BLaER1 (cell line): ENCODE results near the gene IFT43.

Source experiments
- H3K27ac ChIP-seq: shearing (Covaris generic); formaldehyde crosslinking; 2 replicates; pipeline ENCODE4 v1.8.1; 2022
- H3K27me3 ChIP-seq: shearing (Covaris generic); formaldehyde crosslinking; 2 replicates; pipeline ENCODE4 v1.8.1; 2022
- H3K36me3 ChIP-seq: shearing (Covaris generic); formaldehyde crosslinking; 2 replicates; pipeline ENCODE4 v1.8.1; 2022
- H3K4me1 ChIP-seq: shearing (Covaris generic); formaldehyde crosslinking; 2 replicates; pipeline ENCODE4 v1.8.1; 2022
- H3K4me2 ChIP-seq: shearing (Covaris generic); formaldehyde crosslinking; 2 replicates; pipeline ENCODE4 v1.8.1; 2022
- H3K4me3 ChIP-seq: shearing (Covaris generic); formaldehyde crosslinking; 2 replicates; pipeline ENCODE4 v1.8.1; 2022
- H3K9ac ChIP-seq: shearing (Covaris generic); formaldehyde crosslinking; 2 replicates; pipeline ENCODE4 v1.8.1; 2022
- H3K9me3 ChIP-seq: shearing (Covaris generic); formaldehyde crosslinking; 2 replicates; pipeline ENCODE4 v1.8.1; 2022
- H4K20me1 ChIP-seq: shearing (Covaris generic); formaldehyde crosslinking; 2 replicates; pipeline ENCODE4 v1.8.1; 2022
- Cebpa-rat ChIP-seq: shearing (Covaris generic); IDR thresholded peaks from 2 replicates; pipeline ENCODE4 v1.8.1; 2022

The IFT43 gene

DNA sequence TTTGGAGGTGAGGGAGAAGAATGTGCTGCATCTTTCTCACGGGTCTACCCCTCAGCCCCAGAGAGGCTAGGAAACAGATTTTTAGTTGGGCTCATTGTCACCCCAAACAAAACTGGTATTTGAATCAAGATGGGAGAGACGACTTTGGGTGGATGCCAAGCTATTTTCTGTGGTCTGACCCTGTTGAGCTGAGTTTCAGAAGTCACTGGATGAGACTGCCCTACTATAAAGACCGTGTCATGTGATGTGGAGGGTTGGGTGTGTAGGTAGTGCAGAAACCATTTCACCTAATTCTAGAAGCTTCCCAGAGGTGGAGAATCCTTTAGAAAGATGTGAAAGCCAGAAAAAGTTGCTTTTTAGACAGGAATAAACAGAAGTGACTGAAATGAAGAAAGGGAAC lies 60.2 kb downstream of the IFT43 start:
- no peaks in the 10 kb centered on the region for H3K4me1 ChIP-seq
- no peaks in the 10 kb centered on the region for H3K9me3 ChIP-seq
- H3K9ac ChIP-seq: no peak overlapping the region
- H3K4me2 ChIP-seq: no peak overlapping the region
- no peaks in the 10 kb centered on the region for H3K36me3 ChIP-seq
- no peak overlapping the region for H3K4me3 ChIP-seq
- no peaks in the 10 kb centered on the region for H3K27me3 ChIP-seq
- TF ChIP-seq Cebpa-rat: no peak
- no peak overlapping the region for H3K27ac ChIP-seq
- H4K20me1 ChIP-seq: no peaks in the 10 kb centered on the region

DNA sequence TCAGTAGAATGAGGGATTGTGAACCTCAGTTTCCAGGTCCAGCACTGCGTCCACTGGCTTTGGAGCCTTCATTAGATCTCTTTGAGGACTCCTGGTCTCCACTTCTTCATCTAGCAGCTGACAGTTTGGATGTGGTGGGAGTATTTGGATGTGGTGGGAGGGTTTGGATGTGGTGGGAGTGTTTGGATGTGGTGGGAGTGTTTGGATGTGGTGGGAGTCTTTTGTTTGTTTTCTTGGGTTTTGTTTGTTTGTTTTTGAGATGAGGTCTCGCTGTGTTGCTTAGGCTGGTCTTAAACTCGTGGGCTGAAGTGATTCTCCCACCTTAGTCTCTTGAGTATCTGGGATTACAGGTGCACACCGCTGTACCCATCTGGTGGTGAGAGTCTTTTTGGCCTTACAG lies 64.7 kb downstream of the IFT43 start:
- no peaks in the 10 kb centered on the region for H3K36me3 ChIP-seq
- H3K4me1 ChIP-seq: 0 out of 2 replicates have a peak, but pooled peaks cover under 1% of the 10 kb centered on the region
- no peak overlapping the region for H3K4me3 ChIP-seq
- no peak overlapping the region for H3K27ac ChIP-seq
- TF ChIP-seq Cebpa-rat: no peak
- H3K4me2 ChIP-seq: no peak overlapping the region
- no peaks in the 10 kb centered on the region for H3K27me3 ChIP-seq
- H4K20me1 ChIP-seq: no peaks in the 10 kb centered on the region
- no peaks in the 10 kb centered on the region for H3K9me3 ChIP-seq
- H3K9ac ChIP-seq: no peak overlapping the region

- Histone ChIP-seq H3K9me3 (peaks cover under 1% of the 10 kb centered on the region; the same call in 1 of the 2 replicates), H3K4me3 (no peak overlapping the region)
These were observed 65.3 kb downstream of the IFT43 start for GRCh38 chr14:76050797-76051392.

GRCh38 chr14:76051717-76052465 lies 66.3 kb downstream of the IFT43 start:
- 0 out of 2 replicates have a peak, but pooled peaks cover 4% of the 10 kb centered on the region for H3K4me1 ChIP-seq
- H3K9me3 ChIP-seq: peaks cover 4% of the 10 kb centered on the region; the same call in 1 of the 2 replicates
- H3K9ac ChIP-seq: no peak overlapping the region
- no peak overlapping the region for H3K4me2 ChIP-seq
- H4K20me1 ChIP-seq: no peaks in the 10 kb centered on the region
- H3K27ac ChIP-seq: no peak overlapping the region
- H3K27me3 ChIP-seq: no peaks in the 10 kb centered on the region
- no peaks in the 10 kb centered on the region for H3K36me3 ChIP-seq
- H3K4me3 ChIP-seq: no peak overlapping the region
- TF ChIP-seq Cebpa-rat: no peak

More at GRCh38 chr14:76050797-76051392, 65.3 kb downstream of the IFT43 start:
- Histone ChIP-seq H3K4me1 (0 out of 2 replicates have a peak, but pooled peaks cover 4% of the 10 kb centered on the region), H3K9ac (no peak overlapping the region), H3K4me2 (no peak overlapping the region), H3K36me3 (no peaks in the 10 kb centered on the region), H4K20me1 (no peaks in the 10 kb centered on the region), H3K27me3 (no peaks in the 10 kb centered on the region), H3K27ac (no peak overlapping the region)
- TF ChIP-seq Cebpa-rat: no peak

- H3K27me3 ChIP-seq: no peaks in the 10 kb centered on the region
- H3K9ac ChIP-seq: no peak overlapping the region
- no peak overlapping the region for H3K4me3 ChIP-seq
- no peaks in the 10 kb centered on the region for H3K36me3 ChIP-seq
- no peaks in the 10 kb centered on the region for H4K20me1 ChIP-seq
- TF ChIP-seq Cebpa-rat: no peak
- H3K4me1 ChIP-seq: 0 out of 2 replicates have a peak, but pooled peaks cover 4% of the 10 kb centered on the region
- H3K4me2 ChIP-seq: no peak overlapping the region
- peaks cover 4% of the 10 kb centered on the region; the same call in 1 of the 2 replicates for H3K9me3 ChIP-seq
- no peak overlapping the region for H3K27ac ChIP-seq
These were observed 68.2 kb downstream of the IFT43 start for GRCh38 chr14:76053572-76054355.

DNA sequence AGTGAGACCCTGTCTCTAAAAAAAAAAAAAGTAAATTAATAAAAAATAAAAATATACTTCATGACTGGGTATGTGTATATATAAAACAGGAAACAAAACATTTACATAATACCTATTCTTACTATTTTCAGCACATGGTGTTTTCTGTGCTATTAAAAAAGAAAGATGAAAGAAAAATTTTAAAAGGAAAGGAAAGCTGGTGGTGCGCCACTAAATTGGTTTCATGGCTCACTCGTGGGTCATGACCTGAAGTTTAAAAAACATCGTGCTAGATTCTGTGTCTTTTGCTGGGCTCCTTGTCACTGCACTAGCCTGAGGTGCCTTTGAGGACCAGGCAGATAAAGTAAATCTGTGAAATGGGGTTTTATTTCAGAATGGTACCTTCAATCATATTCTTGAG lies 69.8 kb downstream of the IFT43 start:
- no peak for TF ChIP-seq Cebpa-rat
- Histone ChIP-seq H3K36me3 (no peaks in the 10 kb centered on the region), H3K9ac (no peak overlapping the region), H3K27me3 (no peaks in the 10 kb centered on the region), H3K9me3 (peaks cover 4% of the 10 kb centered on the region; the same call in 1 of the 2 replicates), H3K4me2 (no peak overlapping the region), H3K27ac (no peak overlapping the region), H3K4me1 (0 out of 2 replicates have a peak, but pooled peaks cover 4% of the 10 kb centered on the region), H4K20me1 (no peaks in the 10 kb centered on the region), H3K4me3 (no peak overlapping the region)

DNA sequence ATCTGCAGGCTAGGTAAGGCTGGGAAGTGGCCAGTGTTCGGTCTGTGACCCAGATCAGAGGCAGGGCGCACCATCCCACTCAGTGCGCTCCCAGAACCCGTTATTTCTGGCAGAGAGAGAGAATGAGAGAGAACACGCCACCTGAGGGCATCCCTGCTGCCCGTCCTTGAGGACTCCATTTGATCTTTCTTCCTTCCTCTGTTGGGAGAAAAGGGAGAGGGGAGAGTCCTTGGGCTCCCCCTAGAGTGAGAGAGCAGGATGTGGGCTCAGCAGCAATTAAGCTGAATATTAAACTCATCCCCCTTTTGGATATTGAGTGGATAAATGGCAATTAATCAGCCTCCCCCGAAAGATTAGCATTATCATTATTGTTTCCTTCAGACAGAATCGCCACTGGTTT lies 70.6 kb downstream of the IFT43 start:
- Histone ChIP-seq H4K20me1 (no peaks in the 10 kb centered on the region), H3K9me3 (peaks cover 4% of the 10 kb centered on the region; the same call in 1 of the 2 replicates), H3K4me1 (0 out of 2 replicates have a peak, but pooled peaks cover 4% of the 10 kb centered on the region), H3K4me3 (no peak overlapping the region), H3K36me3 (no peaks in the 10 kb centered on the region), H3K9ac (no peak overlapping the region), H3K27me3 (no peaks in the 10 kb centered on the region), H3K27ac (no peak overlapping the region), H3K4me2 (no peak overlapping the region)
- TF ChIP-seq Cebpa-rat: no peak

GRCh38 chr14:76057914-76058313 lies 72.4 kb downstream of the IFT43 start:
- Histone ChIP-seq H3K4me1 (0 out of 2 replicates have a peak, but pooled peaks cover 4% of the 10 kb centered on the region), H3K4me3 (no peak overlapping the region), H3K9ac (no peak overlapping the region), H3K27me3 (no peaks in the 10 kb centered on the region), H3K27ac (no peak overlapping the region), H3K9me3 (peaks cover 4% of the 10 kb centered on the region; the same call in 1 of the 2 replicates), H3K36me3 (no peaks in the 10 kb centered on the region), H3K4me2 (no peak overlapping the region), H4K20me1 (no peaks in the 10 kb centered on the region)
- TF ChIP-seq Cebpa-rat: no peak

DNA sequence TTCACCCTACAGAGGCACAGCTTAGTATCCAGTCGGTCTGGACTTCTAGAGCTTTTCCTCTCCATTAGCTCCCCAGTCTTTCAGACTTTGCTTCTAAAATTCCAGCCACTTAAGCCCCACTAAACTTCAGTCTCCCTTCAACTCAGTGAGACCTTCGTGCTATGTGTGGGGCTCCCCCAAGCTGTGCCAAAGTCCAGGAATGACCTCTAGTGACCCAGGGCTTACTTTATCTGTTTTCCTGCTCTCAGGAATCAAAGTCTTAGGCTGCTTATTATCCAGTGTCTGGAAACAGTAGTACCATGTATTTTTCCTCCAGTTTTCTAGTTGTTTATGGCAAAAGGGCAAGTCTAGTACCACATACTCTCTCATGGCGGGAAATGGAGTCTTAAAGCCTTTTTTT lies 77.8 kb downstream of the IFT43 start:
- Histone ChIP-seq H4K20me1 (no peaks in the 10 kb centered on the region), H3K27me3 (no peaks in the 10 kb centered on the region), H3K9ac (no peak overlapping the region), H3K9me3 (peaks cover 16% of the 10 kb centered on the region), H3K4me1 (no peaks in the 10 kb centered on the region), H3K27ac (no peak overlapping the region), H3K4me3 (no peak overlapping the region), H3K36me3 (no peaks in the 10 kb centered on the region), H3K4me2 (no peak overlapping the region)
- TF ChIP-seq Cebpa-rat: no peak
